ENCODE measurements around the gene NTSR2. TPM values are rescaled to one million over a fixed set of nuclear protein-coding genes. Genes with fewer than 3 reads are reported as not detected.

NTSR2 gene
- total and polyA plus RNA-seq, 2 donors (not counting 3 experiments of a cell fraction or from before 2014, with no cell fraction given): not detected

GRCh38 chr2:11712866-11713265 lies 42.9 kb upstream of the NTSR2 start:
- H3K79me2 ChIP-seq (ENCODE audit: control insufficient read depth, insufficient read depth, low read length): no peaks in the 10 kb centered on the region
- TF ChIP-seq JUN (IDR thresholded peaks at IDR 0.05; ENCODE audit: borderline replicate concordance, insufficient read depth, insufficient read length, low read depth): no peak
- no peak for TF ChIP-seq FOS (IDR thresholded peaks at IDR 0.05; ENCODE audit: borderline replicate concordance, insufficient read depth, low read length)
- TF ChIP-seq POLR2AphosphoS5 (IDR thresholded peaks at IDR 0.05; ENCODE audit: insufficient read depth, low read depth, low read length): no peak
- TF ChIP-seq EZH2 (IDR thresholded peaks at IDR 0.05; ENCODE audit: borderline replicate concordance, low read depth, low read length, severe bottlenecking): no peak
- no peak for TF ChIP-seq POLR2A (IDR thresholded peaks at IDR 0.05; ENCODE audit: low read depth, low read length)
- no peak for TF ChIP-seq MYC (IDR thresholded peaks at IDR 0.05; ENCODE audit: low read depth, low read length)
- TF ChIP-seq, protein P1, sequence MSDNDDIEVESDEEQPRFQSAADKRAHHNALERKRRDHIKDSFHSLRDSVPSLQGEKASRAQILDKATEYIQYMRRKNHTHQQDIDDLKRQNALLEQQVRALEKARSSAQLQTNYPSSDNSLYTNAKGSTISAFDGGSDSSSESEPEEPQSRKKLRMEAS (IDR thresholded peaks at IDR 0.05; ENCODE audit: insufficient read depth, insufficient read length): no peak
- TF ChIP-seq GATA2 (IDR thresholded peaks at IDR 0.05; ENCODE audit: insufficient read depth, insufficient read length, low read depth, low read length): no peak
- TF ChIP-seq, protein P2, sequence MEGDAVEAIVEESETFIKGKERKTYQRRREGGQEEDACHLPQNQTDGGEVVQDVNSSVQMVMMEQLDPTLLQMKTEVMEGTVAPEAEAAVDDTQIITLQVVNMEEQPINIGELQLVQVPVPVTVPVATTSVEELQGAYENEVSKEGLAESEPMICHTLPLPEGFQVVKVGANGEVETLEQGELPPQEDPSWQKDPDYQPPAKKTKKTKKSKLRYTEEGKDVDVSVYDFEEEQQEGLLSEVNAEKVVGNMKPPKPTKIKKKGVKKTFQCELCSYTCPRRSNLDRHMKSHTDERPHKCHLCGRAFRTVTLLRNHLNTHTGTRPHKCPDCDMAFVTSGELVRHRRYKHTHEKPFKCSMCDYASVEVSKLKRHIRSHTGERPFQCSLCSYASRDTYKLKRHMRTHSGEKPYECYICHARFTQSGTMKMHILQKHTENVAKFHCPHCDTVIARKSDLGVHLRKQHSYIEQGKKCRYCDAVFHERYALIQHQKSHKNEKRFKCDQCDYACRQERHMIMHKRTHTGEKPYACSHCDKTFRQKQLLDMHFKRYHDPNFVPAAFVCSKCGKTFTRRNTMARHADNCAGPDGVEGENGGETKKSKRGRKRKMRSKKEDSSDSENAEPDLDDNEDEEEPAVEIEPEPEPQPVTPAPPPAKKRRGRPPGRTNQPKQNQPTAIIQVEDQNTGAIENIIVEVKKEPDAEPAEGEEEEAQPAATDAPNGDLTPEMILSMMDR (IDR thresholded peaks at IDR 0.05; ENCODE audit: extremely low read depth in 1 of 2, insufficient read depth in 1 of 2, low read depth in 1 of 2, low read length in 2 of 2): no peak
- H3K4me1 ChIP-seq (ENCODE audit: control insufficient read depth, extremely low read depth, insufficient read depth, low read length): peaks cover 4% of the 10 kb centered on the region
- CTCF ChIA-PET: interaction anchor here (1.6 kb wide), 1 partner anchor 20 kb away, joined by 5 read pairs; no protein-coding TSS in a partner anchor
- POLR2A ChIA-PET: no interaction called here
- H3K27me3 ChIP-seq (ENCODE audit: control insufficient read depth in 2 of 2, insufficient read depth in 2 of 2, low read length in 2 of 2): peaks cover 6 to 9% of the 10 kb centered on the region in 2 experiments
- H3K4me2 ChIP-seq (ENCODE audit: insufficient read depth, low read length): no peak overlapping the region
- FAIRE-seq: no peak
- H3K36me3 ChIP-seq (ENCODE audit: control insufficient read depth in 2 of 2, extremely low read depth in 1 of 2, insufficient read depth in 2 of 2, low read length in 2 of 2): no peaks in the 10 kb centered on the region
- H3K9me1 ChIP-seq (replicated peaks; ENCODE audit: control insufficient read depth, extremely low read depth, insufficient read depth, low read length): no peaks in the 10 kb centered on the region
- H3K4me3 ChIP-seq (replicated peaks in 1 of 3; ENCODE audit: insufficient read depth in 1 of 3, low read depth in 1 of 3, low read length in 3 of 3): no peak overlapping the region
- H4K20me1 ChIP-seq (replicated peaks; ENCODE audit: control insufficient read depth, extremely low read depth, insufficient read depth, low read length): no peaks in the 10 kb centered on the region
- dilution Hi-C loops (cut with MboI; ENCODE audit: extremely low pct_ligation_motif_present, low sequenced_read_pairs): no loop called here
- H3K9me3 ChIP-seq (replicated peaks; ENCODE audit: control insufficient read depth, insufficient read depth, low read length): no peaks in the 10 kb centered on the region
- no peak overlapping the region for H3K27ac ChIP-seq (ENCODE audit: insufficient read depth, low read depth, low read length)
- H2AFZ ChIP-seq (ENCODE audit: low read depth, low read length): no peak overlapping the region
- no peak overlapping the region for H3K9ac ChIP-seq (replicated peaks; ENCODE audit: extremely low read depth, insufficient read depth, low read length)
- DNase-seq (ENCODE audit: low read depth, low spot score): no peak
- intact Hi-C loops (cut with micrococcal nuclease): no loop called here
- no TSS peak for BruUV-seq (replicated peaks)
